A673 (cell line): ENCODE results near the gene SECTM1.

Experiments
- EZH2 ChIP-seq: fragments of 200-600 bp; sonication (generic); IDR thresholded peaks from 2 replicates; pipeline ENCODE4 v1.6.1; 2017; ENCODE audit warnings: borderline replicate concordance, low read depth, mild to moderate bottlenecking, mixed read lengths, antibody characterized with exemption, low read length; ENCODE audit not compliant: poor library complexity, severe bottlenecking
- TF ChIP-seq, protein P1 (sequence below): fragments of 300-800, 200-600 bp; sonication (generic); conservative IDR thresholded peaks from 2 replicates; pipeline ENCODE4 v1.5.1; 2017; ENCODE audit warnings: low read depth, mild to moderate bottlenecking, antibody characterized with exemption, low read length, moderate library complexity, mixed read lengths

DNA sequence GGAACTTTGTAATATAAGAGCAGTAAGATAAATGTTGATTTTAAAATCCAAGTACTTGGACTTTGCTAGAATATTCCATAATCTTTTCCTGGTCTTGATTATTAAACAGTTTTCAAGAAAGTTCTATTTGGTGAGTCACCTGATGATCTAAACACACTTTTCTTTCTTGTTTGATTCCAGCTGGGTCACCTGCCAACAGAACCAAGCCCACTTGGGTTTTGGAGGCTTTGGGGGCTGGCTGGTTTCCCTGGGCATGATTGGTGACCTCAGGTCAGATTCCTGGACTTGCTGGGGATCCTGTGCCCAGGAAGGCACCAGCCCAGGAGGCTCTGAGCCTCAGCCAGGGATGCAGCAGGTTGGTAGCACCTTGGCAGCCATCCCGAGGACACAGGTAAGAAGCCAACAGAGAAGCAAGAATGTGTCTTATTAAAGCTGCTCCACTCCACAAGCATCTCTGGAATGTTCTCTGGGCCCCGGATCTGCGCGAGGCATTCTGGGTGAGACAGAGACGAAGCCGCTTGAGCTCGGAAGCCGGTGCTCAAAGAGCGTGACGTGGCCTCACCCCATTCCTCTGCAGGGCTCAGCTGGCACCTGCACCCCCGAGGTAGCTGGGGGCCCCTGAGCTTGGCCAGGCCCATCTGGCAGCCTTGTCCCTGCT, 22.3 kb upstream of the SECTM1 start:
- TF ChIP-seq, protein P1, sequence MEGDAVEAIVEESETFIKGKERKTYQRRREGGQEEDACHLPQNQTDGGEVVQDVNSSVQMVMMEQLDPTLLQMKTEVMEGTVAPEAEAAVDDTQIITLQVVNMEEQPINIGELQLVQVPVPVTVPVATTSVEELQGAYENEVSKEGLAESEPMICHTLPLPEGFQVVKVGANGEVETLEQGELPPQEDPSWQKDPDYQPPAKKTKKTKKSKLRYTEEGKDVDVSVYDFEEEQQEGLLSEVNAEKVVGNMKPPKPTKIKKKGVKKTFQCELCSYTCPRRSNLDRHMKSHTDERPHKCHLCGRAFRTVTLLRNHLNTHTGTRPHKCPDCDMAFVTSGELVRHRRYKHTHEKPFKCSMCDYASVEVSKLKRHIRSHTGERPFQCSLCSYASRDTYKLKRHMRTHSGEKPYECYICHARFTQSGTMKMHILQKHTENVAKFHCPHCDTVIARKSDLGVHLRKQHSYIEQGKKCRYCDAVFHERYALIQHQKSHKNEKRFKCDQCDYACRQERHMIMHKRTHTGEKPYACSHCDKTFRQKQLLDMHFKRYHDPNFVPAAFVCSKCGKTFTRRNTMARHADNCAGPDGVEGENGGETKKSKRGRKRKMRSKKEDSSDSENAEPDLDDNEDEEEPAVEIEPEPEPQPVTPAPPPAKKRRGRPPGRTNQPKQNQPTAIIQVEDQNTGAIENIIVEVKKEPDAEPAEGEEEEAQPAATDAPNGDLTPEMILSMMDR: no peak
- no peak for TF ChIP-seq EZH2
